A673 (cell line): ENCODE results near the gene HIGD1B. TPM values are rescaled to one million over a fixed set of nuclear protein-coding genes. Genes with fewer than 3 reads are reported as not detected.

ENCODE experiments used
- BruUV-seq: library from RNA; stranded (reverse); fragments of 400-500 nt; replicated peaks from 2 replicates; lab custom pipeline; 2021; lab: Mats Ljungman, UMichigan
- CTCF ChIA-PET: fragments of 300-600 bp; sonication (Branson Sonifier 250); formaldehyde crosslinking; loops from one replicate; lab custom pipeline; 2022; ENCODE audit warnings: antibody characterized with exemption; lab: Charles Lee
- POLR2A ChIA-PET: fragments of 300-600 bp; sonication (Branson Sonifier 250); formaldehyde crosslinking; loops from one replicate; lab custom pipeline; 2022; ENCODE audit warnings: antibody characterized with exemption; ENCODE audit not compliant: low non-redundant PET; lab: Charles Lee
- DNase-seq: peaks from one replicate; pipeline ENCODE4 v3.0.0-alpha.2; 2015; ENCODE audit warnings: low spot score
- H3K27ac ChIP-seq: fragments of 200-600 bp; sonication (generic); 2 replicates; pipeline ENCODE4 v1.5.1; 2016; ENCODE audit warnings: mixed run types, low read depth, mild to moderate bottlenecking, mixed read lengths, antibody characterized with exemption, low read length; ENCODE audit not compliant: poor library complexity, severe bottlenecking
- H3K27me3 ChIP-seq: fragments of 200-600 bp; sonication (generic); replicated peaks from 2 replicates; pipeline ENCODE4 v1.6.1; 2017; ENCODE audit warnings: mixed run types, low read depth, mild to moderate bottlenecking, mixed read lengths, antibody characterized with exemption, low read length; ENCODE audit not compliant: insufficient read depth, poor library complexity
- H3K36me3 ChIP-seq: fragments of 200-600 bp; sonication (generic); 2 replicates; pipeline ENCODE4 v1.6.1; 2016; ENCODE audit warnings: mixed run types, mild to moderate bottlenecking, mixed read lengths, antibody characterized with exemption, low read length; ENCODE audit not compliant: insufficient read depth, poor library complexity, severe bottlenecking
- H3K4me1 ChIP-seq: fragments of 200-600 bp; sonication (generic); 2 replicates; pipeline ENCODE4 v1.6.1; 2017; ENCODE audit warnings: mixed run types, mild to moderate bottlenecking, mixed read lengths, antibody characterized with exemption, low read length; ENCODE audit not compliant: insufficient read depth, poor library complexity, severe bottlenecking
- H3K4me3 ChIP-seq: fragments of 200-600 bp; sonication (generic); 2 replicates; pipeline ENCODE4 v1.5.1; 2016; ENCODE audit warnings: low read depth, mixed run types, mild to moderate bottlenecking, mixed read lengths, low read length; ENCODE audit not compliant: poor library complexity, severe bottlenecking
- H3K9me3 ChIP-seq: fragments of 200-600 bp; sonication (generic); 2 replicates; pipeline ENCODE4 v1.6.1; 2016; ENCODE audit warnings: mixed run types, low read depth, mild to moderate bottlenecking, mixed read lengths, antibody characterized with exemption, low read length; ENCODE audit not compliant: poor library complexity, severe bottlenecking
- EZH2 ChIP-seq: fragments of 200-600 bp; sonication (generic); IDR thresholded peaks from 2 replicates; pipeline ENCODE4 v1.6.1; 2017; ENCODE audit warnings: borderline replicate concordance, low read depth, mild to moderate bottlenecking, mixed read lengths, antibody characterized with exemption, low read length; ENCODE audit not compliant: poor library complexity, severe bottlenecking
- intact Hi-C: fragments of 100-400 bp; cut with micrococcal nuclease; formaldehyde crosslinking; loops from one replicate; pipeline ENCODE4 v1.10.0; 2022; ENCODE audit not compliant: unreplicated experiment
- total RNA-seq: library from RNA; stranded (reverse); gene quantifications from 2 replicates; pipeline ENCODE4 v1.2.3, GENCODE V29; 2021
- TF ChIP-seq, protein P1 (sequence below): fragments of 300-800, 200-600 bp; sonication (generic); conservative IDR thresholded peaks from 2 replicates; pipeline ENCODE4 v1.5.1; 2017; ENCODE audit warnings: low read depth, mild to moderate bottlenecking, antibody characterized with exemption, low read length, moderate library complexity, mixed read lengths

The HIGD1B gene
- total RNA-seq, 1 experiment from 2014 or later = not detected

DNA sequence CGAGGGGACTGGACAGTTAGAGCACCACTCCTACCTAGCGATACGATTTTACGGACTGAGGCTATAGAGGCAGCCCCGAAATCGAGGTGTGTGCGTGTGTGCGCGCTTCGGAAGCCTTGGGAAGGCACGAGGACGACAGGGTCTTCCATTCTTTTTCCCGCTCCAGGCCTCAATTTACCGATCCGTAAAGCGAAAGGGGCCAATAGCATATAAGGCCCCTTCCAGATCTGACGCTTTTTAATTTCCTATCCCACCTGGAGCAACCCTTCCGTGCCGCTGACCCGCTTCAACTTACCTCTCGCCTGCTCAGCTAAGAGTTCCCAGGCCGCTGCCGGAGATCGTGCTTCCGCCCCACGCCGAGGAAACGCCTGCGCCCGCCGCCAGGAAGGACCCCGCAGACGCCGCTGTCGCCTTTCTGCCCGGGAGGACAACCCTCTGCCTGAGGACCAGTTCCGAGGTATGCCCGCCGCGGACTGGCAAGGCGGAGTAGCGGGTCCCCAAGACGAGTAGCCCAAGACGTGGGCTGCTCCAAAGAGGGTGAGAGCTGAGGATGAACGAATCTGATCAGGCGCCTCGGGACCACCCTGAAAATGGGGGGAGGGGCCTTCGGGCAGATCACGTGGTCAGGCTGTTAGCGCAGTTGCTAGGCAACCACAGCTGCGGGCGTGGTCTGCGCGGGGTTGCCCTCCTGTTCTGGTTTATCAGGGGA is 51.5 kb downstream of the HIGD1B start, which contains the start of gene EFTUD2:
Gene EFTUD2, minus strand, starts transcription at position 372 of the 709 bp plus-strand sequence. CDS start 4,924 bp downstream, outside the sequence.
- TF ChIP-seq, protein P1, sequence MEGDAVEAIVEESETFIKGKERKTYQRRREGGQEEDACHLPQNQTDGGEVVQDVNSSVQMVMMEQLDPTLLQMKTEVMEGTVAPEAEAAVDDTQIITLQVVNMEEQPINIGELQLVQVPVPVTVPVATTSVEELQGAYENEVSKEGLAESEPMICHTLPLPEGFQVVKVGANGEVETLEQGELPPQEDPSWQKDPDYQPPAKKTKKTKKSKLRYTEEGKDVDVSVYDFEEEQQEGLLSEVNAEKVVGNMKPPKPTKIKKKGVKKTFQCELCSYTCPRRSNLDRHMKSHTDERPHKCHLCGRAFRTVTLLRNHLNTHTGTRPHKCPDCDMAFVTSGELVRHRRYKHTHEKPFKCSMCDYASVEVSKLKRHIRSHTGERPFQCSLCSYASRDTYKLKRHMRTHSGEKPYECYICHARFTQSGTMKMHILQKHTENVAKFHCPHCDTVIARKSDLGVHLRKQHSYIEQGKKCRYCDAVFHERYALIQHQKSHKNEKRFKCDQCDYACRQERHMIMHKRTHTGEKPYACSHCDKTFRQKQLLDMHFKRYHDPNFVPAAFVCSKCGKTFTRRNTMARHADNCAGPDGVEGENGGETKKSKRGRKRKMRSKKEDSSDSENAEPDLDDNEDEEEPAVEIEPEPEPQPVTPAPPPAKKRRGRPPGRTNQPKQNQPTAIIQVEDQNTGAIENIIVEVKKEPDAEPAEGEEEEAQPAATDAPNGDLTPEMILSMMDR = no peak
- no peak for TF ChIP-seq EZH2
- Histone ChIP-seq H3K27me3 (no peaks in the 10 kb centered on the region), H3K4me1 (peaks cover 18% of the 10 kb centered on the region), H3K9me3 (no peaks in the 10 kb centered on the region), H3K4me3 (peak within 1 kb of the TSS; percentile 78), H3K36me3 (peaks cover 3% of the 10 kb centered on the region), H3K27ac (peak within 1 kb of the TSS; percentile 99)
- no TSS peak for BruUV-seq
- CTCF ChIA-PET = interaction anchor here (0.7 to 1.0 kb wide), 3 partner anchors 14 to 124 kb away, joined by 3 to 17 read pairs (median 4); no protein-coding TSS in a partner anchor
- POLR2A ChIA-PET = interaction anchor here (0.6 kb wide), 2 partner anchors 135 to 1768 kb away, joined by 4 to 13 read pairs; no protein-coding TSS in a partner anchor
- intact Hi-C loops = no loop called here
- peak; percentile 81 for DNase-seq

Other genes with a start within 250 kb of the HIGD1B start
- 0.44 TPM in 1 of 2 replicates, not detected in the other for gene MEIOC, start 191.4 kb upstream of the HIGD1B start, total RNA-seq
- gene CCDC43, start 158.1 kb upstream of the HIGD1B start, total RNA-seq = 20.3 and 21.1 TPM in 2 replicates
- 20.5 and 24.0 TPM in 2 replicates for gene DBF4B, start 139.2 kb upstream of the HIGD1B start, total RNA-seq
- 0.17 and 0.59 TPM in 2 replicates for gene ADAM11, start 88.9 kb upstream of the HIGD1B start, total RNA-seq
- 31.6 and 39.0 TPM in 2 replicates for gene GJC1, start 17.6 kb upstream of the HIGD1B start, total RNA-seq
- 133 and 144 TPM in 2 replicates for gene EFTUD2, start 51.6 kb downstream of the HIGD1B start, total RNA-seq
- gene GFAP, start 67.6 kb downstream of the HIGD1B start, total RNA-seq = not detected in 2 replicates
- gene KIF18B, start 99.9 kb downstream of the HIGD1B start, total RNA-seq = 49.4 and 54.3 TPM in 2 replicates
- gene C1QL1, start 120.4 kb downstream of the HIGD1B start, total RNA-seq = 8.6 and 10.8 TPM in 2 replicates
- gene DCAKD, start 203.7 kb downstream of the HIGD1B start, total RNA-seq = 19.1 and 21.8 TPM in 2 replicates
- 108 and 118 TPM in 2 replicates for gene NMT1, start 213.4 kb downstream of the HIGD1B start, total RNA-seq